Activated naive CD8-positive, alpha-beta T cell treated with anti-CD3 and anti-CD28 coated beads, Interleukin-2, amount 50 U/mL, for 24 hours (primary cell): ENCODE measurements around the gene SPEM3.

Experiments used
- ATAC-seq: fragments of 150-1000 bp; cut with Tn5 transposase; one replicate; pipeline ENCODE4 v1.10.0; 2021
- DNase-seq: peaks from one replicate; pipeline ENCODE4 v3.0.0; 2021
- H3K27ac Mint-ChIP-seq: one replicate; pipeline ENCODE4 v1.8.0; 2021; ENCODE audit warnings: mild to moderate bottlenecking, mixed read lengths
- H3K27me3 Mint-ChIP-seq: one replicate; pipeline ENCODE4 v1.8.0; 2021; ENCODE audit warnings: mixed read lengths
- H3K36me3 Mint-ChIP-seq: one replicate; pipeline ENCODE4 v1.8.0; 2021; ENCODE audit warnings: low read depth, mixed read lengths
- H3K4me1 Mint-ChIP-seq: one replicate; pipeline ENCODE4 v1.8.0; 2021; ENCODE audit warnings: mixed read lengths
- H3K4me3 Mint-ChIP-seq: one replicate; pipeline ENCODE4 v1.8.0; 2021; ENCODE audit warnings: mild to moderate bottlenecking, moderate library complexity, mixed read lengths
- H3K9me3 Mint-ChIP-seq: one replicate; pipeline ENCODE4 v1.8.0; 2021; ENCODE audit warnings: mixed read lengths

SPEM3 gene

GRCh38 chr17:7393613-7394451, 34.8 kb upstream of the SPEM3 start:
- peak overlapping the region; percentile 94 for H3K4me3 Mint-ChIP-seq
- no peaks in the 10 kb centered on the region for H3K9me3 Mint-ChIP-seq
- H3K4me1 Mint-ChIP-seq: peaks cover 20% of the 10 kb centered on the region
- H3K27ac Mint-ChIP-seq: peak overlapping the region; percentile 82
- H3K36me3 Mint-ChIP-seq: peaks cover 11% of the 10 kb centered on the region
- H3K27me3 Mint-ChIP-seq: no peaks in the 10 kb centered on the region
- ATAC-seq: peak; percentile 60
- DNase-seq: peak; percentile 61

GRCh38 chr17:7394452-7395191, 34.0 kb upstream of the SPEM3 start, which contains the start of gene PLSCR3:
TSS of gene PLSCR3 (minus strand) at chr17:7394525. CDS start at chr17:7394110, 415 bp downstream.
- H3K27ac Mint-ChIP-seq: peak within 1 kb of the TSS; percentile 90

GRCh38 chr17:7396147-7396546, 32.5 kb upstream of the SPEM3 start:
- Mint-ChIP-seq H3K36me3 (peaks cover 2% of the 10 kb centered on the region), H3K27ac (no peak overlapping the region), H3K4me3 (peak overlapping the region; percentile 9), H3K9me3 (no peaks in the 10 kb centered on the region), H3K4me1 (peaks cover 18% of the 10 kb centered on the region), H3K27me3 (no peaks in the 10 kb centered on the region)
- no peak for DNase-seq
- ATAC-seq: no peak

More at GRCh38 chr17:7394452-7395191, 34.0 kb upstream of the SPEM3 start, which contains the start of gene PLSCR3:
- H3K9me3 Mint-ChIP-seq: no peaks in the 10 kb centered on the region
- H3K4me3 Mint-ChIP-seq: peak within 1 kb of the TSS; percentile 94
- ATAC-seq: peak; percentile 88
- DNase-seq: peak; percentile 89
- no peaks in the 10 kb centered on the region for H3K27me3 Mint-ChIP-seq
- H3K36me3 Mint-ChIP-seq: peaks cover 6% of the 10 kb centered on the region
- peaks cover 20% of the 10 kb centered on the region for H3K4me1 Mint-ChIP-seq

DNA sequence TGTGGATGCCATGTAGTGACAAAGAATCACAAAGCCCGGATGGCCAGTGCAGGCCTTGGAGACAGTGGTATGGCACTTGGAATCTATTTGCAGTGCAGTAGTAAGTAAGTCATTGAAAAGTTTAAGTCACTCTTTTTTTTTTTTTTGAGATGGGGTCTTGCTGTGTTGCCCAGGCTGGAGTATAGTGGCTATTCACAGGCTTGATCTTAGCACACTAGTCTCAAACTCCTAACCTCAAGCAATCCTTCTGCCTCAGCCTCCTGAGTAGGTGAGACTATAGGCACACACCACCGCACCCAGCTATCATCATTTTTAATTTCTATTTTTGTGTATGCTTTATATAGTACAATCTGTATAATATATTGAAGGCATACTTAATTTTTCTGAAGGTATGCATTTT, 30.0 kb upstream of the SPEM3 start:
- Mint-ChIP-seq H3K27me3 (no peaks in the 10 kb centered on the region), H3K4me3 (no peak overlapping the region), H3K27ac (no peak overlapping the region), H3K36me3 (no peaks in the 10 kb centered on the region), H3K4me1 (peaks cover 15% of the 10 kb centered on the region), H3K9me3 (no peaks in the 10 kb centered on the region)
- DNase-seq (no peak), ATAC-seq (no peak)

DNA sequence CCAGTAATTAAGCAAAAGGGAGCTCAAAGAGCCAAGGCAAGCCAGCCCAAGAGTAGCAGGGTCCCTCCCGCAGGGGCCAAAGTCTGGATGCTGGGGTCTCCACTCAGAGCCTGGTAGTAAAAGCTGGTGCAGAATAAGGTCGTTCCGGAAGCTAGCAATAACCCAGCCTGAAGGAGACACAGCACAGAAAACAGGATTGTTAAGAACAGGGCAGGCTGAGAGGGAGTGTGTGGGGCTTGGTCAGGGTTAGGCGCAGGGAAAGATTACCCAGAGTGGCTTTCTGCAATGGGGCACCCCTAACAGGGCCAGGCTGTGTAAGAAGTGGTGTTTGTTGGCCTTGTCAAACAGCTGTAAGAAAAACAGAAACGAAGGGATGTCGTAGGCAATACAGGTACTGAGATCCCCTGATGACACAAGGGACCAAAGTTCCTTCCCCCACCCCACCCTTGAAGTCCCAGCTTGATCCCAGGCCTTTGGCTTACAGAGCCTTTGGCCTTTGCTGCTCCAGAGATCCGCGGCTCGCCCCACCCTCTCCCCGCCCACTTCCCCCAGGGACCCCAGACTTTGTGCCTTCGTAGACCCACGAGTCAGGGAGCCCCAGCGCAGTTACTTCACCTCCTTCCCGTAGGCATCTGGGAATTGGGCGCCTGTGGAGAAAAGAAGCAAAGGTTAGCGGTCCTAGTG, 25.5 kb upstream of the SPEM3 start:
- DNase-seq (peak; percentile 43), ATAC-seq (no peak)
- Mint-ChIP-seq H3K4me1 (peaks cover 18% of the 10 kb centered on the region), H3K4me3 (peak overlapping the region; percentile 89), H3K27ac (peak overlapping the region; percentile 90), H3K36me3 (no peaks in the 10 kb centered on the region), H3K9me3 (no peaks in the 10 kb centered on the region), H3K27me3 (peaks cover 3% of the 10 kb centered on the region)

- Mint-ChIP-seq H3K36me3 (no peaks in the 10 kb centered on the region), H3K4me3 (peak overlapping the region; percentile 89), H3K27ac (peak overlapping the region; percentile 90), H3K9me3 (no peaks in the 10 kb centered on the region), H3K27me3 (peaks cover 3% of the 10 kb centered on the region), H3K4me1 (peaks cover 18% of the 10 kb centered on the region)
- DNase-seq (no peak), ATAC-seq (peak; percentile 48)
These were observed 25.0 kb upstream of the SPEM3 start for GRCh38 chr17:7403727-7403976.

DNA sequence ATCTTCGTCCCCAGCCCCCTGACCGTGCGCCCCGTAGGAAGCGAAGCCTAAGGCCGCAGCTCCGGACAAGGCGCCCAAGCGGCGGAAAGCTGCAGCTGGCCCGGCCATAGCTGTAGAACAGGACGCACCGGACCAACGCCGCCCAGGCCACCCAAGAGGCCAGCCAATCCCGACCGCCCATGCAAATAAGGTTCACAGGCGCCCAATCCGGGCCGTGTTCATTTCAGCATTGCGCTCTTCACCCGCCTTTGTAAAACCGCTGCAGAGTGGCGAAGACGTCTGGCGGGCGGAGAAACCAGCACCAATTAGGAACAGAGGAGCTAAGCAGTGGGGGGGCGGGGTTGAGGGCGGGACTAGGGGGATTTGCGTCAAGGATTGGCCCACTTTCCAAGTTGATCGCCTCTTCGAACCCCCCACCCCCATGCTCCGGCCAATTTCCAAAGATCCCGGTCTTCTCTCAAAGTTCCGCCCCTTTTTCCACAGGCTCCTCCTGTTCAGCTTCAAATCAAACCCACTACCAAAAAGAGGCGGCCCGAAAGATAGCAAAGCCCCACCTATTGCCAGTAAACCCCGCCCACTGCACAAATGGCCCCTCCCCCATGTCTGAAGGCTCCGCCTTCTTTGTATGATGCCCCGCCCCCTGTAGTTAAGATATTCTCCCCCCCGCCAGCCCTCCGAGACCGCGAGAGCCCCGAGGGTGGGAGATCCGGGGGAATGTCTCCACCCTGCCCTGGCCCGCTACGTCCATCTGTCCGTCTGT, 24.5 kb upstream of the SPEM3 start, which contains the start of gene TMEM256:
TMEM256 (minus strand) TSS at position 121 of the 760 bp plus-strand sequence; CDS start at position 108, 13 bp downstream.
- H3K36me3 Mint-ChIP-seq: no peaks in the 10 kb centered on the region
- no peaks in the 10 kb centered on the region for H3K9me3 Mint-ChIP-seq

DNA sequence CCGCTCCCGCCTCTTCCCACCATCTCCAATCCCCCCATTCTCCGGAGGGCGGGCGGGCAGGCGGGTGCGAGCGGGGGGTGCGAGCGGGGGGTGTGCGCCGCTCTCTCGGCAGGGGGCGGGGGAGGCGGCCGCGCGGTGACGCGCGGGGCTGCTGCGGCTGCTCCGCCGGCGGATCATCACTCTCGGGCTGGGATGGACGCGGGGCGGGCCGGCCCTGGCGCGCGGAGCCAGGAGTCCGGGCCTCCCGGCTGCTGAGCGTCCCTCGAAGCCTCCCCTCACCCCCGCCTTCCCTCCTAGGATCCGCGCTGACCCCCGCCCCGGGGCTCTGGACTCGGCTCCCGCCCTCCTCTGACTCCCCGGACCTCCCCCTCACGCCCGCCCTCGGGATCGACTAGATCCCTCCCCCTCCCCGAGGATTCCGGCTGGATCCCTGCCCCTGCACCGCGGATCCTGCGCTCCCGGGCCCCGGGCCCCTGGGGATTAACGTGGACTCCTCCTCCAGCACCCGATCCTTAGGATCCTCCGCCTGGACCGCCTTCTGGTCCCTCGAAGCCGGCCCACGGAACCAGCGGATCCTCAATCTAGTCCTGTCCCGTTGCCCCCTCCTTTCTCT, 23.8 kb upstream of the SPEM3 start:
- Mint-ChIP-seq H3K27ac (no peak overlapping the region), H3K36me3 (no peaks in the 10 kb centered on the region), H3K4me3 (peak overlapping the region; percentile 89)

More for the DNA sequence above, 24.5 kb upstream of the SPEM3 start, which contains the start of gene TMEM256:
- DNase-seq: peak; percentile 92
- Mint-ChIP-seq H3K27ac (peak within 1 kb of the TSS; percentile 90), H3K4me1 (peaks cover 19% of the 10 kb centered on the region), H3K4me3 (peak within 1 kb of the TSS; percentile 89), H3K27me3 (peaks cover 3% of the 10 kb centered on the region)
- peak; percentile 94 for ATAC-seq

GRCh38 chr17:7405350-7406234, 23.1 kb upstream of the SPEM3 start:
- no peaks in the 10 kb centered on the region for H3K9me3 Mint-ChIP-seq

More for the DNA sequence above, 23.8 kb upstream of the SPEM3 start:
- ATAC-seq (peak; percentile 27), DNase-seq (peak; percentile 68)
- no peaks in the 10 kb centered on the region for H3K9me3 Mint-ChIP-seq
- peaks cover 20% of the 10 kb centered on the region for H3K4me1 Mint-ChIP-seq
- H3K27me3 Mint-ChIP-seq: peaks cover 3% of the 10 kb centered on the region

GRCh38 chr17:7406235-7406825, 22.3 kb upstream of the SPEM3 start:
- H3K27ac Mint-ChIP-seq: no peak overlapping the region
- peak overlapping the region; percentile 73 for H3K4me3 Mint-ChIP-seq
- peaks cover 3% of the 10 kb centered on the region for H3K27me3 Mint-ChIP-seq

More at GRCh38 chr17:7405350-7406234, 23.1 kb upstream of the SPEM3 start:
- Mint-ChIP-seq H3K27ac (no peak overlapping the region), H3K36me3 (no peaks in the 10 kb centered on the region), H3K4me3 (peak overlapping the region; percentile 74), H3K27me3 (peaks cover 3% of the 10 kb centered on the region), H3K4me1 (peaks cover 20% of the 10 kb centered on the region)
- ATAC-seq (no peak), DNase-seq (no peak)

DNA sequence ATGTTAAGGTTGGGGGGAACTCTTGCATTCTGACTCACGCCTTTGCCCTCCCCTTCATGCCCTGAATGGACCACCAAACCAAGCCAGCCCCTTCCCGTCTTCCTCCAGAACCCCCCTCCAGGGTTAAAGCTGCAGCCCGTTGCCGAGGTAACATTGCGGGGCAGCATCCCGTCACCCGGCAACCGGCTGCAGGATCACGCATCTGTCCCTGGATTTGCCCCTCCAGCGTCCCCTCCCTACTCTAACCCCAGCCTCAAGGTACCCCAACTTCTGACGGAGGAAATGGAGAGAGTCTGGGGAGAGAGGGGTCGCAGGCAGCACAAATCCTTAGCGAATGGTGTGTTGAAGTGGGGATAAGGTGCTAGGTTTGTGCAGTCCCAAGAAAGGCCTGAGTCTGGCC, 21.6 kb upstream of the SPEM3 start:
- peaks cover 3% of the 10 kb centered on the region for H3K27me3 Mint-ChIP-seq
- H3K4me1 Mint-ChIP-seq: peaks cover 18% of the 10 kb centered on the region
- DNase-seq (no peak), ATAC-seq (no peak)
- H3K36me3 Mint-ChIP-seq: no peaks in the 10 kb centered on the region
- no peak overlapping the region for H3K27ac Mint-ChIP-seq
- H3K4me3 Mint-ChIP-seq: no peak overlapping the region
- H3K9me3 Mint-ChIP-seq: no peaks in the 10 kb centered on the region

More at GRCh38 chr17:7406235-7406825, 22.3 kb upstream of the SPEM3 start:
- Mint-ChIP-seq H3K36me3 (no peaks in the 10 kb centered on the region), H3K4me1 (peaks cover 20% of the 10 kb centered on the region), H3K9me3 (no peaks in the 10 kb centered on the region)
- DNase-seq: no peak
- ATAC-seq: no peak

GRCh38 chr17:7407485-7408251, 21.0 kb upstream of the SPEM3 start, which contains the start of gene NLGN2:
TSS of gene NLGN2 (plus strand) at chr17:7407845. CDS start at chr17:7408256, 411 bp downstream.
- Mint-ChIP-seq H3K9me3 (no peaks in the 10 kb centered on the region), H3K27ac (no peak within 1 kb of the TSS), H3K4me1 (peaks cover 17% of the 10 kb centered on the region), H3K27me3 (peaks cover 3% of the 10 kb centered on the region), H3K4me3 (no peak within 1 kb of the TSS), H3K36me3 (no peaks in the 10 kb centered on the region)
- no peak for ATAC-seq
- no peak for DNase-seq
